ENCODE measurements around the gene CIAPIN1. TPM values are rescaled to one million over a fixed set of nuclear protein-coding genes. Genes with fewer than 3 reads are reported as not detected.

CIAPIN1 gene
- total RNA-seq, 1 experiment from 2014 or later: 98.3 TPM

- peak overlapping the region; percentile 50 for H3K4me3 ChIP-seq (ENCODE audit: low read depth, low read length)
- peaks cover 6% of the 10 kb centered on the region; the same call in 1 of the 2 replicates for H3K36me3 ChIP-seq (ENCODE audit: control insufficient read depth, insufficient read depth, low read length)
- CTCF ChIA-PET: interaction anchor here (0.6 to 2.1 kb wide), 10 partner anchors 18 to 196 kb away, joined by 3 to 23 read pairs (median 6); partner anchors contain the start of genes CIAPIN1, COQ9 and POLR2C
- peak overlapping the region; percentile 89 for H3K4me3 Mint-ChIP-seq (ENCODE audit: unreplicated experiment)
- peak; percentile 95 to 98 for DNase-seq
- H3K27me3 Mint-ChIP-seq (ENCODE audit: insufficient read depth, unreplicated experiment): no peaks in the 10 kb centered on the region
- no peaks in the 10 kb centered on the region for H3K9me3 ChIP-seq
- peak overlapping the region; percentile 100 for H3K27ac Mint-ChIP-seq (ENCODE audit: unreplicated experiment)
- intact Hi-C loops (cut with micrococcal nuclease; ENCODE audit: unreplicated experiment): loop anchor here (1.0 to 2.0 kb wide), 2 partner anchors 17 to 39 kb away; partner anchors contain the start of gene POLR2C
- H3K4me1 ChIP-seq: peaks cover 52% of the 10 kb centered on the region
- H3K27me3 ChIP-seq (replicated peaks; ENCODE audit: control insufficient read depth, insufficient read depth, low read length): no peaks in the 10 kb centered on the region
- POLR2A ChIA-PET: interaction anchor here (0.5 to 1.9 kb wide), 11 partner anchors 18 to 404 kb away, joined by 3 to 15 read pairs (median 4); partner anchors contain the start of genes CCDC102A, CIAPIN1, COQ9 and POLR2C
- peaks cover 37% of the 10 kb centered on the region for H3K36me3 Mint-ChIP-seq (ENCODE audit: insufficient read depth, unreplicated experiment)
- H3K4me1 Mint-ChIP-seq (ENCODE audit: low read depth, unreplicated experiment): peaks cover 47% of the 10 kb centered on the region
- BruUV-seq (replicated peaks): no TSS peak
- TF ChIP-seq CTCF (IDR thresholded peaks at IDR 0.05; ENCODE audit: insufficient read depth in 1 of 2, low read depth in 1 of 2, low read length in 1 of 2, severe bottlenecking in 1 of 2, unreplicated experiment in 1 of 2): no peak
- no peaks in the 10 kb centered on the region for H3K9me3 Mint-ChIP-seq (ENCODE audit: unreplicated experiment)
These were observed 33.0 kb upstream of the CIAPIN1 start for GRCh38 chr16:57479976-57480753.

- peak overlapping the region; percentile 50 for H3K4me3 ChIP-seq (ENCODE audit: low read depth, low read length)
- H3K36me3 ChIP-seq (ENCODE audit: control insufficient read depth, insufficient read depth, low read length): peaks cover 10% of the 10 kb centered on the region; the same call in 1 of the 2 replicates
- H3K9me3 ChIP-seq: no peaks in the 10 kb centered on the region
- Mint-ChIP-seq H3K27ac (ENCODE audit: unreplicated experiment) (peak overlapping the region; percentile 100), H3K4me1 (ENCODE audit: low read depth, unreplicated experiment) (peaks cover 39% of the 10 kb centered on the region), H3K27me3 (ENCODE audit: insufficient read depth, unreplicated experiment) (no peaks in the 10 kb centered on the region), H3K4me3 (ENCODE audit: unreplicated experiment) (peak overlapping the region; percentile 89), H3K9me3 (ENCODE audit: unreplicated experiment) (no peaks in the 10 kb centered on the region), H3K36me3 (ENCODE audit: insufficient read depth, unreplicated experiment) (peaks cover 41% of the 10 kb centered on the region)
- H3K27me3 ChIP-seq (replicated peaks; ENCODE audit: control insufficient read depth, insufficient read depth, low read length): no peaks in the 10 kb centered on the region
- peaks cover 45% of the 10 kb centered on the region for H3K4me1 ChIP-seq
- DNase-seq: peak; percentile 88 to 89
- no peak for TF ChIP-seq CTCF (IDR thresholded peaks at IDR 0.05; ENCODE audit: insufficient read depth in 1 of 2, low read depth in 1 of 2, low read length in 1 of 2, severe bottlenecking in 1 of 2, unreplicated experiment in 1 of 2)
- BruUV-seq (replicated peaks): no TSS peak
- CTCF ChIA-PET: interaction anchor here (0.6 to 2.1 kb wide), 10 partner anchors 17 to 197 kb away, joined by 3 to 23 read pairs (median 6); partner anchors contain the start of genes CIAPIN1, COQ9 and POLR2C
- POLR2A ChIA-PET: interaction anchor here (0.6 to 1.9 kb wide), 8 partner anchors 17 to 331 kb away, joined by 3 to 15 read pairs (median 4); partner anchors contain the start of genes CIAPIN1, COQ9 and POLR2C
- intact Hi-C loops (cut with micrococcal nuclease; ENCODE audit: unreplicated experiment): no loop called here
These were observed 32.2 kb upstream of the CIAPIN1 start for GRCh38 chr16:57479205-57479975.
